ENCODE data around the gene IL36B. TPM values are rescaled to one million over a fixed set of nuclear protein-coding genes. Genes with fewer than 3 reads are reported as not detected.

IL36B gene
- total RNA-seq, 1 donor from 2014 or later = not detected

- no peaks in the 10 kb centered on the region for H3K4me1 ChIP-seq (ENCODE audit: insufficient read depth, low read length)
- Mint-ChIP-seq H3K4me3 (ENCODE audit: unreplicated experiment) (no peak overlapping the region), H3K4me1 (ENCODE audit: low read depth, unreplicated experiment) (no peaks in the 10 kb centered on the region), H3K9me3 (ENCODE audit: unreplicated experiment) (peaks cover 9% of the 10 kb centered on the region), H3K27ac (ENCODE audit: unreplicated experiment) (no peak overlapping the region), H3K36me3 (ENCODE audit: low read depth, unreplicated experiment) (no peaks in the 10 kb centered on the region), H3K27me3 (ENCODE audit: low read depth, unreplicated experiment) (peaks cover 35% of the 10 kb centered on the region)
- FAIRE-seq (no peak), DNase-seq (ENCODE audit: low read depth) (no peak)
- no peak overlapping the region for H3K4me3 ChIP-seq (ENCODE audit: insufficient read depth, low read depth, low read length)
- peaks cover 10% of the 10 kb centered on the region for H3K27me3 ChIP-seq (ENCODE audit: insufficient read depth, low read length)
- no peak overlapping the region for H2AFZ ChIP-seq (ENCODE audit: low read depth, low read length)
- H4K20me1 ChIP-seq (ENCODE audit: insufficient read depth, low read length) = no peaks in the 10 kb centered on the region
- no peak overlapping the region for H3K27ac ChIP-seq (ENCODE audit: low read depth, low read length)
- peaks cover 6% of the 10 kb centered on the region for H3K9me3 ChIP-seq (ENCODE audit: insufficient read depth, low read depth, low read length)
- no peak overlapping the region for H3K4me2 ChIP-seq (ENCODE audit: low read length)
- TF ChIP-seq CTCF (IDR thresholded peaks at IDR 0.05; ENCODE audit: insufficient read depth, low read depth, low read length) = no peak
- no peaks in the 10 kb centered on the region for H3K36me3 ChIP-seq (ENCODE audit: insufficient read depth, low read length)
- no peak overlapping the region for H3K9ac ChIP-seq (ENCODE audit: low read length)
- H3K79me2 ChIP-seq (ENCODE audit: insufficient read depth, low read length) = no peaks in the 10 kb centered on the region
Measured at GRCh38 chr2:113061241-113061640, 8.6 kb upstream of the IL36B start.

- no peak overlapping the region for H3K27ac ChIP-seq (ENCODE audit: low read depth, low read length)
- Mint-ChIP-seq H3K36me3 (ENCODE audit: low read depth, unreplicated experiment) (no peaks in the 10 kb centered on the region), H3K9me3 (ENCODE audit: unreplicated experiment) (peaks cover 11% of the 10 kb centered on the region), H3K4me1 (ENCODE audit: low read depth, unreplicated experiment) (no peaks in the 10 kb centered on the region), H3K4me3 (ENCODE audit: unreplicated experiment) (no peak overlapping the region), H3K27me3 (ENCODE audit: low read depth, unreplicated experiment) (peaks cover 36% of the 10 kb centered on the region), H3K27ac (ENCODE audit: unreplicated experiment) (no peak overlapping the region)
- H3K36me3 ChIP-seq (ENCODE audit: insufficient read depth, low read length) = no peaks in the 10 kb centered on the region
- H3K9me3 ChIP-seq (ENCODE audit: insufficient read depth, low read depth, low read length) = peaks cover 4% of the 10 kb centered on the region
- no peak overlapping the region for H2AFZ ChIP-seq (ENCODE audit: low read depth, low read length)
- H3K9ac ChIP-seq (ENCODE audit: low read length) = no peak overlapping the region
- H3K4me3 ChIP-seq (ENCODE audit: insufficient read depth, low read depth, low read length) = no peak overlapping the region
- H3K4me1 ChIP-seq (ENCODE audit: insufficient read depth, low read length) = no peaks in the 10 kb centered on the region
- peaks cover 10% of the 10 kb centered on the region for H3K27me3 ChIP-seq (ENCODE audit: insufficient read depth, low read length)
- no peak for FAIRE-seq
- no peaks in the 10 kb centered on the region for H3K79me2 ChIP-seq (ENCODE audit: insufficient read depth, low read length)
- no peak overlapping the region for H3K4me2 ChIP-seq (ENCODE audit: low read length)
- no peaks in the 10 kb centered on the region for H4K20me1 ChIP-seq (ENCODE audit: insufficient read depth, low read length)
- DNase-seq (ENCODE audit: low read depth) = no peak
- TF ChIP-seq EZH2 (IDR thresholded peaks at IDR 0.05; ENCODE audit: insufficient read depth, low read length) (no peak), CTCF (IDR thresholded peaks at IDR 0.05; ENCODE audit: insufficient read depth, low read depth, low read length) (no peak)
Measured at GRCh38 chr2:113060796-113061195, 8.1 kb upstream of the IL36B start.

GRCh38 chr2:113060396-113060795, 7.7 kb upstream of the IL36B start:
- H3K27me3 Mint-ChIP-seq (ENCODE audit: low read depth, unreplicated experiment) = peaks cover 32% of the 10 kb centered on the region
- no peak overlapping the region for H3K9ac ChIP-seq (ENCODE audit: low read length)
- no peak overlapping the region for H3K4me3 ChIP-seq (ENCODE audit: insufficient read depth, low read depth, low read length)
- no peaks in the 10 kb centered on the region for H3K4me1 ChIP-seq (ENCODE audit: insufficient read depth, low read length)
- H3K36me3 ChIP-seq (ENCODE audit: insufficient read depth, low read length) = no peaks in the 10 kb centered on the region
- no peak overlapping the region for H3K4me2 ChIP-seq (ENCODE audit: low read length)
- no peak overlapping the region for H3K27ac Mint-ChIP-seq (ENCODE audit: unreplicated experiment)
- H3K4me1 Mint-ChIP-seq (ENCODE audit: low read depth, unreplicated experiment) = no peaks in the 10 kb centered on the region
- H3K9me3 Mint-ChIP-seq (ENCODE audit: unreplicated experiment) = peaks cover 15% of the 10 kb centered on the region
- no peaks in the 10 kb centered on the region for H3K79me2 ChIP-seq (ENCODE audit: insufficient read depth, low read length)
- no peak overlapping the region for H2AFZ ChIP-seq (ENCODE audit: low read depth, low read length)
- H3K9me3 ChIP-seq (ENCODE audit: insufficient read depth, low read depth, low read length) = peaks cover 2% of the 10 kb centered on the region
- DNase-seq (ENCODE audit: low read depth) (no peak), FAIRE-seq (no peak)
- no peaks in the 10 kb centered on the region for H3K36me3 Mint-ChIP-seq (ENCODE audit: low read depth, unreplicated experiment)
- TF ChIP-seq EZH2 (IDR thresholded peaks at IDR 0.05; ENCODE audit: insufficient read depth, low read length) (no peak), CTCF (IDR thresholded peaks at IDR 0.05; ENCODE audit: insufficient read depth, low read depth, low read length) (no peak)
- H3K27me3 ChIP-seq (ENCODE audit: insufficient read depth, low read length) = peaks cover 10% of the 10 kb centered on the region
- no peak overlapping the region for H3K27ac ChIP-seq (ENCODE audit: low read depth, low read length)
- no peaks in the 10 kb centered on the region for H4K20me1 ChIP-seq (ENCODE audit: insufficient read depth, low read length)
- H3K4me3 Mint-ChIP-seq (ENCODE audit: unreplicated experiment) = no peak overlapping the region

All from astrocyte (in vitro differentiated cells and primary cell).